ENCODE measurements around the gene RCOR2. TPM values are rescaled to one million over a fixed set of nuclear protein-coding genes. Genes with fewer than 3 reads are reported as not detected.
A peak's percentile ranks its signal among the peaks of the same experiment; 100 is the strongest.
"Not testable (repeated sequence)": the region's sequence is repeated elsewhere in the genome, so short reads cannot be mapped to it uniquely, and the experiment has no call there.

The RCOR2 gene
- polyA plus RNA-seq (0.35 to 0.62 TPM (median 0.46 TPM) in 3 replicates), polyA minus RNA-seq (0.13 to 0.95 TPM (median 0.38 TPM) in 3 replicates)
- 0.15 TPM for polyA plus RNA-seq (2011; ENCODE audit: low read depth)
- 0.22 and 0.44 TPM in 2 replicates for polyA plus RNA-seq (2011; cell fraction: cytosol; rRNA removed)
- polyA plus RNA-seq (2011; cell fraction: nucleus; rRNA removed) = 0.28 and 0.40 TPM in 2 replicates
- polyA plus RNA-seq (2012; ENCODE audit: low replicate concordance) = 0.07 and 0.47 TPM in 2 replicates
- polyA minus RNA-seq (2011; cell fraction: cytosol; rRNA and poly(A)+ RNA removed) = 0.96 TPM
- polyA minus RNA-seq (2011; cell fraction: nucleus; rRNA and poly(A)+ RNA removed) = not detected in 2 replicates

DNA sequence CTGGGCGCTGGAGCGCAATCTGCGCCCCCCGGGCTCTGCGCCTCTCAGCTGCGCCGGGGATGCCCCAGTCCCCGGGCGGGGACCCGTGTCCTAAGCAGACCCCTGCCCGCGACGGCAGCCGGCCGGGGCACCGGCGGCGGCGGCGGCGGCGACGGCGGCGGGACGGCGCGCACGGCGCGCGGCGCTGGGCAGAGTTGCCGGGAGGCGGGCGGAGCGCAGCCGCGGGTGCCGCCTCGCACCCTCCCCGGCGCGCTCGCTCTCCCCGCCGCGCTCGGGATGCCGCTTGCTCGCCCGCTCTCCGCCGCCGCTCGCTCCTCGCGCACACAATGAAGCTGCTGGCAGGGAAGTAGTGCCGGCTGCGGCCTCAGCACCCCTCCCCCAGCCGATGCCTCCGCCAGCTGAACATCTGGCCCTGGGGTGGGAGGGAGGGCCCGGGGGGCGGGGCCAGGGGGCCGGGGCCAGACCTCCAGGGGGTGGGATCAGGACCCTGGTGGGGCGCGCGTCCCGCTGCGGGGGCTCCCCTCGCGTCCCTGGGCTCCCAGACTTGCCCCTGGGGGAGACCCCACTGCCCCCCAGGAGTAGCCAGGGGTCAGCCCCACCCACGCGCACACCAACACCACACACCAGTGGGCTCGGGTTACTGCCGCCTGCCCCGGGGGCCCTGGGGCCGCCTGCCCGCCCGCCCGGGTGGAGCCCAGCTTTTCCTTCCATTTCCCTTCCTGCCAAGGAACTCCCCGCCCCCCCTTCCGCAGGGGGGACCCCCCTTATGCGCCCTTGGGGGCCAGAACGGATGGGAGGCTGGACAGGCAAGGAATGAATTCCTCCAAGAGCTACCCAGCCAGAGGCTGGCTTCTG, at the start of gene RCOR2:
TSS of gene RCOR2 (minus strand) at position 328 of the 855 bp plus-strand sequence. CDS start 708 bp downstream, outside the sequence.
- dilution Hi-C loops (cut with MboI; ENCODE audit: extremely low pct_ligation_motif_present, low sequenced_read_pairs) = no loop called here
- Histone ChIP-seq H3K36me3 (ENCODE audit: control insufficient read depth in 2 of 2, extremely low read depth in 1 of 2, insufficient read depth in 2 of 2, low read length in 2 of 2) (no peaks in the 10 kb centered on the region), H3K27ac (ENCODE audit: control insufficient read depth, insufficient read depth, low read length) (no peak within 1 kb of the TSS), H3K4me1 (ENCODE audit: control insufficient read depth, extremely low read depth, insufficient read depth, low read length) (peaks cover 9% of the 10 kb centered on the region), H3K4me2 (ENCODE audit: control insufficient read depth, extremely low read depth, insufficient read depth, low read depth, low read length) (peak within 1 kb of the TSS; percentile 91), H3K9ac (ENCODE audit: control insufficient read depth, extremely low read depth, insufficient read depth, low read length) (peak within 1 kb of the TSS; percentile 9), H3K9me3 (ENCODE audit: control insufficient read depth, low read depth, low read length) (no peaks in the 10 kb centered on the region), H3K4me3 (ENCODE audit: control insufficient read depth in 2 of 3, extremely low read depth in 1 of 3, insufficient read depth in 2 of 3, low read depth in 1 of 3, low read length in 3 of 3) (peak within 1 kb of the TSS; percentile 37 to 61 (median 57)), H3K79me2 (ENCODE audit: control insufficient read depth, insufficient read depth, low read length) (no peaks in the 10 kb centered on the region), H2AFZ (ENCODE audit: control insufficient read depth, low read length) (peak within 1 kb of the TSS; percentile 74), H3K9me1 (ENCODE audit: control insufficient read depth, extremely low read depth, insufficient read depth, low read length) (no peaks in the 10 kb centered on the region), H3K27me3 (ENCODE audit: control insufficient read depth, extremely low read depth, insufficient read depth, low read length) (peaks cover 9% of the 10 kb centered on the region), H4K20me1 (ENCODE audit: control insufficient read depth, extremely low read depth, insufficient read depth, low read length) (no peaks in the 10 kb centered on the region)
- DNase-seq (ENCODE audit: low read depth, low spot score) = no peak
- no peak for FAIRE-seq
- TF ChIP-seq EZH2 (IDR thresholded peaks at IDR 0.05; ENCODE audit: low read length) = no peak
- TF ChIP-seq, protein P1, sequence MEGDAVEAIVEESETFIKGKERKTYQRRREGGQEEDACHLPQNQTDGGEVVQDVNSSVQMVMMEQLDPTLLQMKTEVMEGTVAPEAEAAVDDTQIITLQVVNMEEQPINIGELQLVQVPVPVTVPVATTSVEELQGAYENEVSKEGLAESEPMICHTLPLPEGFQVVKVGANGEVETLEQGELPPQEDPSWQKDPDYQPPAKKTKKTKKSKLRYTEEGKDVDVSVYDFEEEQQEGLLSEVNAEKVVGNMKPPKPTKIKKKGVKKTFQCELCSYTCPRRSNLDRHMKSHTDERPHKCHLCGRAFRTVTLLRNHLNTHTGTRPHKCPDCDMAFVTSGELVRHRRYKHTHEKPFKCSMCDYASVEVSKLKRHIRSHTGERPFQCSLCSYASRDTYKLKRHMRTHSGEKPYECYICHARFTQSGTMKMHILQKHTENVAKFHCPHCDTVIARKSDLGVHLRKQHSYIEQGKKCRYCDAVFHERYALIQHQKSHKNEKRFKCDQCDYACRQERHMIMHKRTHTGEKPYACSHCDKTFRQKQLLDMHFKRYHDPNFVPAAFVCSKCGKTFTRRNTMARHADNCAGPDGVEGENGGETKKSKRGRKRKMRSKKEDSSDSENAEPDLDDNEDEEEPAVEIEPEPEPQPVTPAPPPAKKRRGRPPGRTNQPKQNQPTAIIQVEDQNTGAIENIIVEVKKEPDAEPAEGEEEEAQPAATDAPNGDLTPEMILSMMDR (optimal IDR thresholded peaks at IDR 0.05 in 1 of 3, IDR thresholded peaks at IDR 0.05 in 1 of 3, conservative IDR thresholded peaks at IDR 0.05 in 1 of 3; ENCODE audit: extremely low read depth in 1 of 3, insufficient read depth in 2 of 3, low read length in 3 of 3) = no peak

DNA sequence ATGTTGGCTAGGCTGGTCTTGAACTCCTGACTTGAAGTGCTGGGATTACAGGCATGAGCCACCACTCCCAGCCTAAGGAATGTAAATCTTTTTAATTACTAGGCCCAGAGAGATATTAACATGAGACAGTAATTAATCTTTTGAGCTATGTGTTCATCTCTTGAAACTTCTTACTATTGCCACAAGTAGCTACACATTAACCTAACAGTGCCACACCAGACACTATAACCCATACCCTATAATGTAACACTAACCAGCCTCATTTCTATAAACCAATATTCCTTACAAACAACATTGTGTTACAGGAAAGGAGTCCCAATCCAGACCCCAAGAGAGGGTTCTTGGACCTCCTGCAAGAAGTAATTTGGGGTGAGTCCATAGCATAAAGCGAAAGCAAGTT, 49.5 kb upstream of the RCOR2 start:
- Histone ChIP-seq H3K27me3 (ENCODE audit: control insufficient read depth, extremely low read depth, insufficient read depth, low read length) (no peaks in the 10 kb centered on the region), H3K9me1 (ENCODE audit: control insufficient read depth, extremely low read depth, insufficient read depth, low read length) (peaks cover 2% of the 10 kb centered on the region), H3K9ac (ENCODE audit: control insufficient read depth, extremely low read depth, insufficient read depth, low read length) (no peak overlapping the region), H3K9me3 (ENCODE audit: control insufficient read depth, low read depth, low read length) (no peaks in the 10 kb centered on the region), H3K36me3 (ENCODE audit: control insufficient read depth in 2 of 2, extremely low read depth in 1 of 2, insufficient read depth in 2 of 2, low read length in 2 of 2) (no peaks in the 10 kb centered on the region), H3K4me1 (ENCODE audit: control insufficient read depth, extremely low read depth, insufficient read depth, low read length) (peaks cover 10% of the 10 kb centered on the region), H3K27ac (ENCODE audit: control insufficient read depth, insufficient read depth, low read length) (no peak overlapping the region), H2AFZ (ENCODE audit: control insufficient read depth, low read length) (no peak overlapping the region), H3K4me3 (ENCODE audit: control insufficient read depth in 2 of 3, extremely low read depth in 1 of 3, insufficient read depth in 2 of 3, low read depth in 1 of 3, low read length in 3 of 3) (no peak overlapping the region), H3K4me2 (ENCODE audit: control insufficient read depth, extremely low read depth, insufficient read depth, low read depth, low read length) (no peak overlapping the region), H4K20me1 (ENCODE audit: control insufficient read depth, extremely low read depth, insufficient read depth, low read length) (no peaks in the 10 kb centered on the region), H3K79me2 (ENCODE audit: control insufficient read depth, insufficient read depth, low read length) (no peaks in the 10 kb centered on the region)
- TF ChIP-seq, protein P1 (optimal IDR thresholded peaks at IDR 0.05 in 1 of 3, IDR thresholded peaks at IDR 0.05 in 1 of 3, conservative IDR thresholded peaks at IDR 0.05 in 1 of 3; ENCODE audit: extremely low read depth in 1 of 3, insufficient read depth in 2 of 3, low read length in 3 of 3) = no peak
- no peak for TF ChIP-seq EZH2 (IDR thresholded peaks at IDR 0.05; ENCODE audit: low read length)
- FAIRE-seq (no peak), DNase-seq (ENCODE audit: low read depth, low spot score) (no peak)
- dilution Hi-C loops (cut with MboI; ENCODE audit: extremely low pct_ligation_motif_present, low sequenced_read_pairs) = no loop called here

DNA sequence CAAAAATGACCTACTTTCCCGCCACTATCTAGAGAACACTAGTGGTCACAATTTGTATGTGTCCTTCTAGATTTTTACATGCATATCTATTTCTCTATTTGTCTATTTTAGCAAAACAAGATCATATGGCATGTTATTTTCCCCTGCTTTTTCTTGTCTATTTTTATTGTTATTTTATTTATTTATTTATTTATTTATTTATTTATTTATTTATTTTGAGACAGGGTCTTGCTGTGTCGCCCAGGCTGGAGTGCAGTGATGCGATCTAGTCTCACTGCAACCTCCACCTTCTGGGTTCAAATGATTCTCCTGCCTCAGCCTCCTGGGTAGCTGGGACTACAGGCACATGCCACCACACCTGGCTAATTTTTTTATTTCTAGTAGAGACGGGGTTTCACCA, 46.9 kb upstream of the RCOR2 start:
- dilution Hi-C loops (cut with MboI; ENCODE audit: extremely low pct_ligation_motif_present, low sequenced_read_pairs); H3K79me2 ChIP-seq (ENCODE audit: control insufficient read depth, insufficient read depth, low read length); H3K4me2 ChIP-seq (ENCODE audit: control insufficient read depth, extremely low read depth, insufficient read depth, low read depth, low read length); H3K36me3 ChIP-seq (ENCODE audit: control insufficient read depth in 2 of 2, extremely low read depth in 1 of 2, insufficient read depth in 2 of 2, low read length in 2 of 2); DNase-seq (ENCODE audit: low read depth, low spot score); H2AFZ ChIP-seq (ENCODE audit: control insufficient read depth, low read length); H3K4me3 ChIP-seq (ENCODE audit: control insufficient read depth in 2 of 3, extremely low read depth in 1 of 3, insufficient read depth in 2 of 3, low read depth in 1 of 3, low read length in 3 of 3); FAIRE-seq; H3K27me3 ChIP-seq (ENCODE audit: control insufficient read depth, extremely low read depth, insufficient read depth, low read length); H4K20me1 ChIP-seq (ENCODE audit: control insufficient read depth, extremely low read depth, insufficient read depth, low read length); H3K9me3 ChIP-seq (ENCODE audit: control insufficient read depth, low read depth, low read length); H3K27ac ChIP-seq (ENCODE audit: control insufficient read depth, insufficient read depth, low read length); H3K9ac ChIP-seq (ENCODE audit: control insufficient read depth, extremely low read depth, insufficient read depth, low read length); H3K9me1 ChIP-seq (ENCODE audit: control insufficient read depth, extremely low read depth, insufficient read depth, low read length): not testable (repeated sequence)
- peaks cover 17% of the 10 kb centered on the region for H3K4me1 ChIP-seq (ENCODE audit: control insufficient read depth, extremely low read depth, insufficient read depth, low read length)

Measured in keratinocyte (primary cell).